ENCODE results near the gene UNC93A. TPM values are rescaled to one million over a fixed set of nuclear protein-coding genes. Genes with fewer than 3 reads are reported as not detected.
"Not testable (repeated sequence)": the region's sequence is repeated elsewhere in the genome, so short reads cannot be mapped to it uniquely, and the experiment has no call there.

Gene UNC93A
- not detected for total RNA-seq

GRCh38 chr6:167290786-167291622 lies at the start of gene UNC93A:
Gene UNC93A, plus strand, starts transcription at chr6:167291315. Its CDS starts 175 bp downstream, at chr6:167291490.
- no peak for FAIRE-seq
- DNase-seq (ENCODE audit: low spot score in 2 of 2): no peak

GRCh38 chr6:167241321-167242134 lies 49.6 kb upstream of the UNC93A start:
- not testable (repeated sequence) for DNase-seq (ENCODE audit: low spot score in 2 of 2); FAIRE-seq

GRCh38 chr6:167242135-167242506 lies 49.0 kb upstream of the UNC93A start:
- DNase-seq (ENCODE audit: low spot score in 2 of 2); FAIRE-seq: not testable (repeated sequence)

GRCh38 chr6:167242511-167243051 lies 48.5 kb upstream of the UNC93A start:
- FAIRE-seq; DNase-seq (ENCODE audit: low spot score in 2 of 2): not testable (repeated sequence)

- FAIRE-seq (no peak), DNase-seq (ENCODE audit: low spot score in 2 of 2) (no peak)
Observed at GRCh38 chr6:167244064-167244960, 46.8 kb upstream of the UNC93A start.

GRCh38 chr6:167244991-167245390 lies 46.1 kb upstream of the UNC93A start:
- FAIRE-seq: no peak

GRCh38 chr6:167245591-167245990 lies 45.5 kb upstream of the UNC93A start:
- DNase-seq (ENCODE audit: low spot score in 2 of 2) (no peak), FAIRE-seq (no peak)

More at GRCh38 chr6:167244991-167245390, 46.1 kb upstream of the UNC93A start:
- no peak for DNase-seq (ENCODE audit: low spot score in 2 of 2)

GRCh38 chr6:167247814-167248595 lies 43.1 kb upstream of the UNC93A start:
- no peak for FAIRE-seq

GRCh38 chr6:167248878-167249455 lies 42.1 kb upstream of the UNC93A start:
- not testable (repeated sequence) for DNase-seq (ENCODE audit: low spot score in 2 of 2); FAIRE-seq

More at GRCh38 chr6:167247814-167248595, 43.1 kb upstream of the UNC93A start:
- no peak for DNase-seq (ENCODE audit: low spot score in 2 of 2)

GRCh38 chr6:167252271-167252670 lies 38.8 kb upstream of the UNC93A start:
- peak; percentile 24 for FAIRE-seq

GRCh38 chr6:167255918-167256553 lies 35.1 kb upstream of the UNC93A start:
- FAIRE-seq: no peak
- no peak for DNase-seq (ENCODE audit: low spot score in 2 of 2)

More at GRCh38 chr6:167252271-167252670, 38.8 kb upstream of the UNC93A start:
- DNase-seq (ENCODE audit: low spot score in 2 of 2): no peak

GRCh38 chr6:167258646-167259045 lies 32.5 kb upstream of the UNC93A start:
- FAIRE-seq (no peak), DNase-seq (ENCODE audit: low spot score in 2 of 2) (no peak)

- DNase-seq (ENCODE audit: low spot score in 2 of 2); FAIRE-seq: not testable (repeated sequence)
Observed at GRCh38 chr6:167266057-167266829, 24.9 kb upstream of the UNC93A start.

GRCh38 chr6:167266830-167267555 lies 24.1 kb upstream of the UNC93A start:
- DNase-seq (ENCODE audit: low spot score in 2 of 2): no peak
- no peak for FAIRE-seq

GRCh38 chr6:167267556-167267898 lies 23.6 kb upstream of the UNC93A start:
- not testable (repeated sequence) for FAIRE-seq; DNase-seq (ENCODE audit: low spot score in 2 of 2)

GRCh38 chr6:167267921-167268401 lies 23.2 kb upstream of the UNC93A start:
- DNase-seq (ENCODE audit: low spot score in 2 of 2) (no peak), FAIRE-seq (no peak)
